Measurements from ENCODE around the gene ZFR2. TPM values are rescaled to one million over a fixed set of nuclear protein-coding genes. Genes with fewer than 3 reads are reported as not detected.
A peak's percentile ranks its signal among the peaks of the same experiment; 100 is the strongest.
"Not testable (repeated sequence)": the region's sequence is repeated elsewhere in the genome, so short reads cannot be mapped to it uniquely, and the experiment has no call there.

The ZFR2 gene
- total RNA-seq, 1 experiment from 2014 or later = 22.5 TPM

DNA sequence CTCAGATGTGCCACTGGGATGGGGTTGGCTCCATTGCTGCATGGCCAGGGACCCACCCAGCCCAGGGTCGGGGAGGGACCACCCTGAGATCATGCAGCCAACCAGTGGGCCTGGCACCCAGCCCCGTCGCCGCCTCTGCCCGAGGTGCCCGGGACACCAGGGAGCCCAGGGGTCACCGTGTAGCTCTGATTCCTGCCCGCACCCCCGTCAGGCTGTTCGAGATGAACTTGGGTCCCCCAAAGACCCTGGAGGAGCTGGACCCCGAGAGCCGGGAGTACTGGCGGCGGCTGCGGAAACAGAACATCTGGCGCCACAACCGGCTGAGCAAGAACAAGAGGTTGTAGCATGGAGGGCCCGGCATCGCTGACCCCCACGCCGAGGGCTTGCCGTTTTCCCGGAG lies 101.8 kb downstream of the ZFR2 start:
- no peak for DNase-seq (ENCODE audit: low spot score)
- in situ Hi-C loops (cut with HindIII; ENCODE audit: low sequenced_read_pairs) = no loop called here

DNA sequence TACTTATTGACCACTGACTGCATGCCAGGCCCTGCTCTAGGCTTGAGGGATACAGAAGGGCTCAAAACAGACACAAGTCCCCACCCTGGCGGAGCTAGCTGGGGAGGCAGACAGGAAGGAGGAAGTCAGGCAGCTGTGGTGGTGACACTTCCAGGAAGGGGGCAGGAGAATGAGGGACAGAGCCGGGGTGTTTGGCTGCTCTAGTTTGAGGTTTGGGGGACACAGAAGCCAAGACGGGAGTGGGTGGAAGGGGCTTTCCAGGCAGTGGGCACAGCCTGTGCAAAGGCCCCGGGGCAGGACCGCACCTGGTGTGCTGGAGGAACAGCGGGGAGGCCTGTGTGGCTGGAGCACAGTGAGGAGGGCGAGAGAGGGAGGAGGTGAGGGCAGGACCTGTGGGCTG lies 102.3 kb downstream of the ZFR2 start:
- in situ Hi-C loops (cut with HindIII; ENCODE audit: low sequenced_read_pairs) = no loop called here
- DNase-seq (ENCODE audit: low spot score) = no peak

DNA sequence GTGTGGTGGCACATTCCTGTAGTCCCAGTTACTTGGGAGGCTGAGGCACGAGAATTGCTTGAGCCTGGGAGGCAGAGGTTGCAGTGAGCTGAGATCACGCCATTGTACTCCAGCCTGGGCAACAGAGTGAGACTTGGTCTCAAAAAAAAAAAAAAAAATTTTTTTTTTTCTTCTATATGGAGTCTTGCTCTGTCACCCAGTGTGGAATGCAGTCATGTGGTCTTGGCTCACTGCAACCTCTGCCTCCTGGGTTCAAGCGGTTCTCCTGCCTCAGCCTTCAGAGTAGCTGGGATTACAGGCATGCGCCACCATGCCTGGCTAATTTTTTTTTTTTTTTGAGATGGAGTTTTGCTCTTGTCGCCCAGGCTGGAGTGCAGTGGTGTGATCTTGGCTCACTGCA lies 103.1 kb downstream of the ZFR2 start:
- DNase-seq (ENCODE audit: low spot score); in situ Hi-C loops (cut with HindIII; ENCODE audit: low sequenced_read_pairs): not testable (repeated sequence)

DNA sequence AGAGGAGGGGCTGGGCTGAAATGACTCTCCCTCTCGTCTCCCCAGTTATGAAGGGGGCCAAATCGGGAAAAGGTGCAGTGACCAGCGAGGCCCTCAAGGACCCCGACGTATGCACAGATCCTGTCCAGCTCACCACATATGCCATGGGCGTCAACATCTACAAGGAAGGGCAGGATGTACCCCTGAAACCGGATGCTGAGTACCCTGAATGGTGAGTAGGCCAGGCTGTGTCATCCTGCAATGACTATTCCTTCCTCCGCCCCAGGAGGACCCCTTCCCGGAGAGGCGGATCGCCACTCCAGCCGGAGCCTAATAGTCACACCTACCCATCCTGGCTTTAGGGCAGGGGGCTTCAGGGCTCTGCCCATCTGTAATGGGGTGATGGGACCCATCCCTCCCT lies 103.7 kb downstream of the ZFR2 start:
- in situ Hi-C loops (cut with HindIII; ENCODE audit: low sequenced_read_pairs) = no loop called here

DNA sequence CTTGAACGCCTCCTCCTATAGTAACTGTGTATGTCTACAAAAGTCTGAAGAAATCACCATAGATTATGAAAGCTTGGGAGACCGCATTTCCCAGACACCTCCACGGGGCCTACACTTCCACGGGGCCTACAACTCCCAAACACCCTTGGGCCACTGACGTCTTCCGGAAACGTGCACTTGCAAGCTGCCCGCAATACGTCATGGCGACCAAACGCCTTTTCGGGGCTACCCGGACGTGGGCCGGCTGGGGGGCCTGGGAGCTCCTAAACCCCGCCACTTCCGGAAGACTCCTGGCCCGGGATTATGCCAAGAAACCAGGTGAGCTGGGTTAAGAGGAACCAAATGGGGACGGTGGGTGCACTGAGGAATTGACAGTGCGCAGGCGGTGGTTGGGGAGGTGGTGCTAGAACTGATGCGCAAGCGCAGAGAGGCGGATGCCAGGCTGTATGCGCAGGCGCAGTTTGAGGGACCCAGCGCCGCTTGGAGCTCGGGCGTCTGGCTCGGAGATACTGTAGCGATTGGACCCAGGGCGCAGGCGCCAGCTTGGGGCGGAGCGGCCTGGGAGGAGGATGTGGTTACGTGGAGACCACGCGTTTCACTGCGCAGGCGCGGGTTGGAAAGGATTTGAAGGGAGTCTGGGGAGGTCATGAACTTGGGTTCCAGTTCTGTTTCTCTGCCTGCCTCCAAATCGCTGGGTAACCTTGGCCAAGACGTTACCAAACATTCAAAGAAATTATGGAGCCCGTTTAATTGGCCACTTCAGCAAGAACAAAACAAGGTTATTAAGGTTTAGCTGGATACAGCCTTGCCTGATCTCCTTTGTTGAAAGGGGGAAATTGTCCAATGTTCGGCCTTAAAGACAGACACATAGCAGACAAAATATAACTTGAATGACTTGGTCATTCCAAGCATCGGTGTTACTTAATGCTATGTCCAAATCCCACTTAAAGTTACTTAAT lies 106.1 kb downstream of the ZFR2 start, which contains the start of gene MRPL54:
MRPL54 (plus strand) TSS at position 182 of the 959 bp plus-strand sequence; CDS start at position 201, 19 bp downstream.
- in situ Hi-C loops (cut with HindIII; ENCODE audit: low sequenced_read_pairs) = no loop called here
- peak; percentile 98 for DNase-seq (ENCODE audit: low spot score)

More for the DNA sequence above, 103.7 kb downstream of the ZFR2 start:
- DNase-seq (ENCODE audit: low spot score) = no peak

DNA sequence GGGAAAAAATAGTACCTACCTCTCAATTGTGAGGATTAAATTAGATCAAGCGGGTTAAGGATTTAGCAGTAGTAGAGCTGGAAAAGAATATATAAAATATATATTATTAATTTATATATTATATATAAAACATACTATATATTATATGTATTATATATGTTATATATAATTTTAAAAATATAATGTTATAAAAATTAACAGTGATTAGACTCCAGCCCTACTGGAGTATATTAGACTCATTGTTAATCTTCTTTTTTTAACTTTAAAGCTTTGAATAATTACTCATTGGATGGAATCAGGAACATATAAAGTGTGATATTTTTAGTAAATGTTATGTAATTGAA lies 106.7 kb downstream of the ZFR2 start:
- no peak for DNase-seq (ENCODE audit: low spot score)
- in situ Hi-C loops (cut with HindIII; ENCODE audit: low sequenced_read_pairs) = no loop called here

DNA sequence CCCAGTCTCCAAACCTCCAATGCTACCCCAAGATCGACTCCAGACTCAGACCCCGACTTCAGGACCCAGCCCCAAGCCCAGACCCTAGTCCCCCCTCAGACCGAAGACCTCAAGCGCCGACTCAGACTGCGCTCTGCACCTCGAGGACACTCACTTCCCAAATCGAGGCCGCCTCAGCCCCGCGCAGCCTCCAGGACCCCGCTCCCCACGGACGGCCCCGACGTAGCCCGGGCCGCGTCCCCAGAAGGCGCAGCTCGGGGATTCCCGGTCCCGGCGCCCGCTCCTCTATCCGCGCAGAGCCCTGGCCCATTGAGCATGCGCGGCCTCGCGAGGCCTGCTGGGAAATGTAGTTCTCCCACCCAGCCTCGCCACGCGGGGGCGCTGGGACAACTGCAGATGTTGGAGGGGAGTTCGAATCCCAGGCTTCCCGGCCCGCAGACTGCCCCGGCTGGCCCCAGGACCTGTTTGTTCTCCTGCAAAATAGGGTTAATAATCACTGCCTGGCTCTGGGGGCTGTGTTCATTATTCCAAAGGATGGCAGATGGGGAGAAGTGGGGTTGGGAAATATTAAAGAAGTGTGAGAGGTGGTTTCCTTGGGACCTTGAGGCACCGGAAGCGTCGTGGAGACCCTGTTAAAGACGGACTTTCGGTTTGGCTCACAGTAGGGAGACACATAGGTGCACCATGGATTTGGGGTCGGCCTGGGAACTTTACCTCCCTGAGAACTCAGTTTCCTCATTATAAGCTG lies 107.3 kb downstream of the ZFR2 start, which contains the start of gene APBA3:
APBA3 (minus strand) TSS at position 311 of the 748 bp plus-strand sequence. CDS start 1,428 bp downstream, outside the sequence.
- in situ Hi-C loops (cut with HindIII; ENCODE audit: low sequenced_read_pairs) = no loop called here
- peak; percentile 84 for DNase-seq (ENCODE audit: low spot score)

DNA sequence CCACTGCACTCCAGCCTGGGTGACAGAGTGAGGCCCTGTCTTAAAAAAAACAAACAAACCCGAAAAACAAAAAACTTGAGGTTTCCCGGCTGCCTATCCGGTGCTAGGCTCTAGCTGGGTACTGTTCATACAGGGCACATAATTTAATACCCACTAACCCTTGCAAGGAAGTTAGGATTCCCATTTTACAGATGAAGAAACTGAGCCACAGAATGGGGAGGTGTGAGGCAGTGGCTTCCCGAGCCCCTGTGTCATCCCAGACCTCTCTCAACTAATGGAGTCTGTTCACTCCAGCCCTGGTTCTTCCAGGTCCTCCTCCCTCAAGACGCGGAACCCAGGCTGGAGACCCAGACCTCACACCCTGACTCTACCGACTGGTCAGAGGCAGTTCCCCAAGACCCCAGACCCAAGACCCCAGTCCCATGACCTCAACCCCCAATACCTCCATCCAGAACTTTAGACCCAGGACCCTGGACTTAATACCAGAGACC lies 107.9 kb downstream of the ZFR2 start:
- no peak for DNase-seq (ENCODE audit: low spot score)
- in situ Hi-C loops (cut with HindIII; ENCODE audit: low sequenced_read_pairs) = no loop called here

DNA sequence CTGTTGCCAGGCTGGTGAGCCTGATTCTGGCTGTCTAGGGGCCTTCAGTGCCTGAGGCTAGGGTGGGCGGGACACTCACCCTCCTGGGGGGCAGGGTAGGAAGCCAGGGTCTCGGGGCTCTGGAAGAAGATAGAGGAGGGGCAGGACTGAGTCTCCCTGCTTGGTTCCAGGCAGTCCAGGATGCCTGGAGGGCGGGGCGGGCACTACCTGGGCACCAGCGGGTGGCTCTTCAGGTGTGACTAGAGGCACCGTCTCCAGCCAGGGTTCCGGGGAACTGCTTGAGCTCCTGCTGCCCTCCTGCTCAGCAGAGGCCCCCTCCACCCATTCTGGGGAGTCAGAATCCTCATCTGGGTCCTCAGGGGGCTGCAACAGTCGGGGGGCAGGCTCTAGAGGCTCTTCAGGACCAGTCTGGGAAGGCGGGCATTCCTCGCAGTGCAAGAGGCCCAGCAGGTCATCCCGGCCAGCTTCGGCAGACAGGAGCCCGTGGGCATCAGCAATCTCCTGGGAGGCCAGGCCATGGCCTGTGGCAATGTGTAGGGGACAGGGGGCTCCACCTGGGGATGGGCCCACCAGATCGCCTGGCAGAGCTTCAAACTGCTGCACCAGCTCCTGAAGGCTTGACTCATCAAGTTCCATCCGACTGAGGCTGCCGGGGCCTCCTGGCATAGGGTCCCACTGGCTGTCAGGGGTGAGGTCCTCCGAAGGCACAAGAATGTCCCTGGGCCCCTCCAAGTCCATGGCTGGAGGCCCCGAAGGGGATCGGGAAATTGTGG lies 109.2 kb downstream of the ZFR2 start:
- in situ Hi-C loops (cut with HindIII; ENCODE audit: low sequenced_read_pairs) = no loop called here
- DNase-seq (ENCODE audit: low spot score) = no peak

DNA sequence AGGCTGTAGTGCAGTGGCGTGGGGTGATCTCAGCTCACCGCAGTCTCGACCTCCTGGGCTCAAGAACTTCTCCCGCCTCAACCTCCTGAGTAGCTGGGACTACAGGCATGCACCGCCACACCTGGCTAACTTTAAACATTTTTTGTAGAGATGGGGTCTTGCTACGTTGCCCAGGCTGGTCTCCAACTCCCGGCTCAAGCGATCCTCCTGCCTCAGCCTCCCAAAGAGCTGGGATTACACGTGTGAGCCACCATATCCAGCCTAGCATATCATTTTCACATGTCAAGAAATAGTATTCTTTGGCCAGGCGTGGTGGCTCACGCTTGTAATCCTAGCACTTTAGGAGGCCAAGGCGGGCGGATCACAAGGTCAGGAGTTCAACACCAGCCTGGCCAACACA lies 110.5 kb downstream of the ZFR2 start:
- DNase-seq (ENCODE audit: low spot score); in situ Hi-C loops (cut with HindIII; ENCODE audit: low sequenced_read_pairs): not testable (repeated sequence)

DNA sequence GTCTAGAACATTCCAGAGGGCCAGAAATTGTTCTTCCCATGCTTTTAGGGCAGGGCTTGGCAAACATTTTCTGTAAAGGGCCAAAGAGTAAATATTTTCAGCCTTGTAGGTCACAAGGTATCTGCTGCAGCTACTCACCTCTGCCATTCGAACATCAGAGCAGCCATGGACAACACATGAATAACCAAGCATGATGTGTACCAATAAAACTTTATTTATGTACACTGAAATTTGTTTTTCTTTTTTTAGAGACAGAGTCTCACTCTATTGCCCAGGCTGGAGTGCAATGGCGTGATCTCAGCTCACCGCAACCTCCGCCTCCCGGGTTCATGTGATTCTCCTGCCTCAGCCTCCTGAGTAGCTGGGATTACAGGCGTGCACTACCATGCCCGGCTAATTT lies 111.1 kb downstream of the ZFR2 start:
- DNase-seq (ENCODE audit: low spot score); in situ Hi-C loops (cut with HindIII; ENCODE audit: low sequenced_read_pairs): not testable (repeated sequence)

Other genes starting within 250 kb of the ZFR2 start
- gene CACTIN, start 242.2 kb downstream of the ZFR2 start, total RNA-seq (2014; rRNA removed; shearing (Covaris generic)) = 43.3 and 47.8 TPM in 2 replicates
- 5.3 and 13.0 TPM in 2 replicates for gene PIP5K1C, start 168.6 kb downstream of the ZFR2 start, total RNA-seq (2014; rRNA removed; shearing (Covaris generic))
- 12.4 and 15.1 TPM in 2 replicates for gene TJP3, start 160.7 kb downstream of the ZFR2 start, total RNA-seq (2014; rRNA removed; shearing (Covaris generic))
- 18.2 and 27.1 TPM in 2 replicates for gene APBA3, start 107.3 kb downstream of the ZFR2 start, total RNA-seq (2014; rRNA removed; shearing (Covaris generic))
- 60.7 and 66.3 TPM in 2 replicates for gene MRPL54, start 106.4 kb downstream of the ZFR2 start, total RNA-seq (2014; rRNA removed; shearing (Covaris generic))
- 0.37 TPM in 1 of 2 replicates, not detected in the other for gene RAX2, start 96.8 kb downstream of the ZFR2 start, total RNA-seq (2014; rRNA removed; shearing (Covaris generic))
- 18.5 and 31.4 TPM in 2 replicates for gene MATK, start 82.7 kb downstream of the ZFR2 start, total RNA-seq (2014; rRNA removed; shearing (Covaris generic))
- 0.18 and 0.44 TPM in 2 replicates for gene ATCAY, start 11.6 kb upstream of the ZFR2 start, total RNA-seq (2014; rRNA removed; shearing (Covaris generic))
- 22.0 and 27.8 TPM in 2 replicates for gene NMRK2, start 64.0 kb upstream of the ZFR2 start, total RNA-seq (2014; rRNA removed; shearing (Covaris generic))
- gene DAPK3, start 102.1 kb upstream of the ZFR2 start, total RNA-seq (2014; rRNA removed; shearing (Covaris generic)) = 171 and 247 TPM in 2 replicates
- 2,932 and 3,263 TPM in 2 replicates for gene EEF2, start 116.4 kb upstream of the ZFR2 start, total RNA-seq (2014; rRNA removed; shearing (Covaris generic))
- gene PIAS4, start 138.7 kb upstream of the ZFR2 start, total RNA-seq (2014; rRNA removed; shearing (Covaris generic)) = 24.7 and 45.7 TPM in 2 replicates
- 12.8 and 13.3 TPM in 2 replicates for gene ZBTB7A, start 197.9 kb upstream of the ZFR2 start, total RNA-seq (2014; rRNA removed; shearing (Covaris generic))